IMR-90 (cell line): ENCODE results near the gene IL31RA. TPM values are rescaled to one million over a fixed set of nuclear protein-coding genes. Genes with fewer than 3 reads are reported as not detected.

Experiments
- ATAC-seq: fragments of 200-7000 bp; cut with Tn5 transposase; 2 replicates; pipeline ENCODE4 v1.9.1; 2020; ENCODE audit warnings: low read depth, mild to moderate bottlenecking, moderate library complexity
- BruUV-seq: library from RNA; stranded (reverse); fragments of 400-500 nt; replicated peaks from 2 replicates; lab custom pipeline; 2021; lab: Mats Ljungman, UMichigan
- CTCF ChIA-PET: fragments of 300-600 bp; formaldehyde crosslinking; extraction: SDS; loops from one replicate; lab custom pipeline; 2021; ENCODE audit warnings: antibody characterized with exemption; lab: Yijun Ruan, JAX
- POLR2A ChIA-PET: fragments of 300-600 bp; sonication (Branson Sonifier 250); formaldehyde crosslinking; loops from one replicate; lab custom pipeline; 2022; ENCODE audit warnings: antibody characterized with exemption; ENCODE audit not compliant: unreplicated experiment; lab: Charles Lee
- DNase-seq: peaks from one replicate; pipeline ENCODE4 v3.0.0; 2013
- H2AFZ ChIP-seq: replicated peaks from 2 replicates; pipeline ENCODE3; 2013; ENCODE audit warnings: low read length, mild to moderate bottlenecking; ENCODE audit not compliant: poor library complexity
- H2AK5ac ChIP-seq: 2 replicates; pipeline ENCODE4 v1.6.1; 2013; ENCODE audit warnings: low read depth, low read length, inconsistent platforms
- H2AK9ac ChIP-seq: replicated peaks from 2 replicates; pipeline ENCODE3; 2013; ENCODE audit warnings: mild to moderate bottlenecking, low read depth, low read length, moderate library complexity; ENCODE audit not compliant: poor library complexity
- H2BK120ac ChIP-seq: 2 replicates; pipeline ENCODE4 v1.6.1; 2013; ENCODE audit warnings: low read depth, low read length, inconsistent platforms
- H2BK15ac ChIP-seq: 3 replicates; pipeline ENCODE4 v1.6.1; 2013; ENCODE audit warnings: low read depth, low read length, inconsistent platforms
- H2BK20ac ChIP-seq: 2 replicates; pipeline ENCODE4 v1.6.1; 2013; ENCODE audit warnings: low read depth, mild to moderate bottlenecking, inconsistent platforms, low read length, moderate library complexity
- H2BK5ac ChIP-seq: 2 replicates; pipeline ENCODE4 v1.6.1; 2013; ENCODE audit warnings: mild to moderate bottlenecking, low read depth, low read length, inconsistent platforms; ENCODE audit not compliant: poor library complexity, severe bottlenecking
- H3K14ac ChIP-seq: replicated peaks from 2 replicates; pipeline ENCODE4 v1.6.1; 2013; ENCODE audit warnings: low read depth, low read length, inconsistent platforms
- H3K18ac ChIP-seq: 2 replicates; pipeline ENCODE4 v1.6.1; 2013; ENCODE audit warnings: low read depth, low read length, control low read depth
- H3K23ac ChIP-seq: 2 replicates; pipeline ENCODE4 v1.6.1; 2013; ENCODE audit warnings: low read depth, low read length, inconsistent platforms
- H3K27ac ChIP-seq: 2 replicates; pipeline ENCODE4 v1.5.1; 2013; ENCODE audit warnings: mild to moderate bottlenecking, control low read depth, low read length; ENCODE audit not compliant: insufficient read depth
- H3K27me3 ChIP-seq: 2 replicates; pipeline ENCODE4 v1.6.1; 2013; ENCODE audit warnings: low read length; ENCODE audit not compliant: control insufficient read depth, insufficient read depth
- H3K36me3 ChIP-seq: 2 replicates; pipeline ENCODE4 v1.6.1; 2013; ENCODE audit warnings: low read length, mixed read lengths; ENCODE audit not compliant: control insufficient read depth, insufficient read depth
- H3K4ac ChIP-seq: 2 replicates; pipeline ENCODE4 v1.6.1; 2013; ENCODE audit warnings: low read depth, low read length, inconsistent platforms
- H3K4me1 ChIP-seq: 2 replicates; pipeline ENCODE4 v1.6.1; 2013; ENCODE audit warnings: low read length, mixed read lengths; ENCODE audit not compliant: control insufficient read depth, insufficient read depth
- H3K4me2 ChIP-seq: 2 replicates; pipeline ENCODE4 v1.6.1; 2013; ENCODE audit warnings: low read depth, mild to moderate bottlenecking, control low read depth, low read length, moderate library complexity
- H3K4me3 ChIP-seq: 2 replicates; pipeline ENCODE4 v1.5.1; 2013; ENCODE audit warnings: low read depth, mild to moderate bottlenecking, control low read depth, low read length, moderate library complexity; ENCODE audit not compliant: insufficient read depth
- H3K56ac ChIP-seq: 2 replicates; pipeline ENCODE4 v1.6.1; 2013; ENCODE audit warnings: low read length, inconsistent platforms; ENCODE audit not compliant: insufficient read depth; ENCODE audit errors: extremely low read depth
- H3K79me1 ChIP-seq, 2 experiments: 2 replicates each; pipeline ENCODE4 v1.6.1; 2013; ENCODE audit warnings: low read length in 2 of 2, inconsistent platforms in 1 of 2, low read depth in 1 of 2
- H3K9ac ChIP-seq: 2 replicates; pipeline ENCODE4 v1.6.1; 2013; ENCODE audit warnings: low read depth, low read length, control low read depth
- H3K9me1 ChIP-seq: 2 replicates; pipeline ENCODE4 v1.6.1; 2013; ENCODE audit warnings: low read length, inconsistent platforms; ENCODE audit not compliant: insufficient read depth
- H3K9me3 ChIP-seq: 2 replicates; pipeline ENCODE4 v1.6.1; 2013; ENCODE audit warnings: low read length; ENCODE audit not compliant: control insufficient read depth, insufficient read depth
- H4K20me1 ChIP-seq: 2 replicates; pipeline ENCODE4 v1.6.1; 2013; ENCODE audit warnings: low read length, inconsistent platforms; ENCODE audit not compliant: insufficient read depth
- H4K5ac ChIP-seq: 2 replicates; pipeline ENCODE4 v1.6.1; 2013; ENCODE audit warnings: mild to moderate bottlenecking, low read depth, low read length, control low read depth
- H4K8ac ChIP-seq, 2 experiments: 2 replicates each; pipeline ENCODE4 v1.6.1; 2013; ENCODE audit warnings: low read depth in 2 of 2, low read length in 2 of 2, control low read depth in 1 of 2, inconsistent platforms in 1 of 2
- H4K91ac ChIP-seq: 2 replicates; pipeline ENCODE4 v1.6.1; 2013; ENCODE audit warnings: low read depth, low read length, inconsistent platforms; ENCODE audit not compliant: insufficient read depth
- BHLHE40 ChIP-seq: fragments of 150-350 bp; IDR thresholded peaks from 2 replicates; pipeline ENCODE4 v1.6.1; 2016; ENCODE audit warnings: mild to moderate bottlenecking, low read depth, low read length
- FOS ChIP-seq: fragments of 150-350 bp; IDR thresholded peaks from 2 replicates; pipeline ENCODE4 v1.6.1; 2016; ENCODE audit warnings: low read depth, low read length
- MXI1 ChIP-seq: IDR thresholded peaks from 2 replicates; pipeline ENCODE4 v1.6.1; 2012; ENCODE audit warnings: low read depth, mild to moderate bottlenecking, low read length, moderate library complexity, borderline replicate concordance
- POLR2A ChIP-seq: IDR thresholded peaks from 2 replicates; pipeline ENCODE4 v1.6.1; 2012; ENCODE audit warnings: mild to moderate bottlenecking, low read depth, low read length
- RAD21 ChIP-seq: IDR thresholded peaks from 2 replicates; pipeline ENCODE4 v1.6.1; 2012; ENCODE audit warnings: low read length, improper control_type of control experiment
- RCOR1 ChIP-seq: IDR thresholded peaks from 2 replicates; pipeline ENCODE4 v1.6.1; 2012; ENCODE audit warnings: mild to moderate bottlenecking, low read length, improper control_type of control experiment; ENCODE audit not compliant: insufficient replicate concordance
- SMC3 ChIP-seq: fragments of 150-350 bp; IDR thresholded peaks from 2 replicates; pipeline ENCODE4 v1.6.1; 2016; ENCODE audit warnings: low read depth, mild to moderate bottlenecking, antibody characterized with exemption, low read length, moderate library complexity
- WGBS, 2 experiments: methylation state at CpG; one replicate each; pipeline versions ENCODE4 v1.1.5 to v1.1.7; 2013; ENCODE audit warnings: missing lambda C conversion rate in 2 of 2; ENCODE audit not compliant: insufficient read length in 1 of 2; ENCODE audit errors: extremely low coverage in 2 of 2; 5-methylcytosine and 5-hydroxymethylcytosine counted together
- dilution Hi-C: fragments of 300-500 bp; cut with HindIII; formaldehyde crosslinking; loops from one replicate; pipeline ENCODE4 v1.14.3; 2018; ENCODE audit warnings: low sequenced_read_pairs; ENCODE audit not compliant: unreplicated experiment
- in situ Hi-C: fragments of 300-500 bp; cut with MboI; formaldehyde crosslinking; loops from 3 replicates; pipeline ENCODE4 v1.14.3; 2019; ENCODE audit warnings: low sequenced_read_pairs, inconsistent platforms, mixed read lengths
- intact Hi-C: fragments of 100-400 bp; cut with micrococcal nuclease; formaldehyde crosslinking; loops from 2 replicates; pipeline ENCODE4 v1.10.0; 2022
- polyA plus RNA-seq, 3 experiments: library from polyadenylated mRNA; depleted of rRNA; stranded (reverse); fragments of >200 nt; gene quantifications; 2 replicates each; pipeline ENCODE4 v1.2.3, GENCODE V29; 2012; ENCODE audit warnings: low replicate concordance in 1 of 3
- total RNA-seq: library from RNA; depleted of rRNA; stranded (reverse); fragments of >200 nt; gene quantifications from 2 replicates; pipeline ENCODE4 v1.2.3, GENCODE V29; 2012
- TF ChIP-seq, protein P1 (sequence below): fragments of 150-350 bp; IDR thresholded peaks from 2 replicates; pipeline ENCODE4 v1.6.1; 2017; ENCODE audit warnings: mild to moderate bottlenecking, antibody characterized with exemption, low read length, low read depth

The IL31RA gene
- total and polyA plus RNA-seq, 2 of the 4 experiments (the other 2 are of a cell fraction): 0.39 to 0.90 TPM

- H3K4me2 ChIP-seq: peak overlapping the region; percentile 74
- peaks cover 9% of the 10 kb centered on the region for H3K4me1 ChIP-seq
- no peak overlapping the region for H3K4me3 ChIP-seq
- peak overlapping the region; percentile 56; the same call in 1 of the 2 replicates for H4K91ac ChIP-seq
- peak overlapping the region; percentile 6 to 74; a peak in 2 of 4 replicates for H4K8ac ChIP-seq
- no peak overlapping the region for H3K9ac ChIP-seq
- H3K18ac ChIP-seq: peak overlapping the region; percentile 89
- DNase-seq (no peak), ATAC-seq (no peak)
- no peak for TF ChIP-seq RCOR1
- TF ChIP-seq SMC3: no peak
- no peak for TF ChIP-seq FOS
- no peak for TF ChIP-seq MXI1
- no peak for TF ChIP-seq RAD21
- TF ChIP-seq POLR2A: no peak
- TF ChIP-seq, protein P1, sequence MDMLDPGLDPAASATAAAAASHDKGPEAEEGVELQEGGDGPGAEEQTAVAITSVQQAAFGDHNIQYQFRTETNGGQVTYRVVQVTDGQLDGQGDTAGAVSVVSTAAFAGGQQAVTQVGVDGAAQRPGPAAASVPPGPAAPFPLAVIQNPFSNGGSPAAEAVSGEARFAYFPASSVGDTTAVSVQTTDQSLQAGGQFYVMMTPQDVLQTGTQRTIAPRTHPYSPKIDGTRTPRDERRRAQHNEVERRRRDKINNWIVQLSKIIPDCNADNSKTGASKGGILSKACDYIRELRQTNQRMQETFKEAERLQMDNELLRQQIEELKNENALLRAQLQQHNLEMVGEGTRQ: no peak
- TF ChIP-seq BHLHE40: no peak
- H3K4ac ChIP-seq: peak overlapping the region; percentile 88
- H4K20me1 ChIP-seq: no peaks in the 10 kb centered on the region
- H3K27ac ChIP-seq: peak overlapping the region; percentile 30
- peak overlapping the region; percentile 51 for H2BK15ac ChIP-seq
- peak overlapping the region; percentile 91 for H2BK120ac ChIP-seq
- H3K56ac ChIP-seq: 0 out of 2 replicates have a peak overlapping the region, but pooled peaks have one; percentile 7
- intact Hi-C loops: no loop called here
- no peaks in the 10 kb centered on the region for H3K9me3 ChIP-seq
- dilution Hi-C loops: no loop called here
- H2BK5ac ChIP-seq: peak overlapping the region; percentile 62
- ChIA-PET POLR2A (no interaction called here), CTCF (no interaction called here)
- peak overlapping the region; percentile 95 for H2BK20ac ChIP-seq
- no peaks in the 10 kb centered on the region for H3K27me3 ChIP-seq
- in situ Hi-C loops: no loop called here
- H3K23ac ChIP-seq: no peak overlapping the region
- no peak overlapping the region for H2AK9ac ChIP-seq
- no peaks in the 10 kb centered on the region; the same call in 1 of the 2 replicates for H3K9me1 ChIP-seq
- no peaks in the 10 kb centered on the region for H3K79me1 ChIP-seq
- BruUV-seq: no TSS peak
- H2AK5ac ChIP-seq: peak overlapping the region; percentile 27
- H3K36me3 ChIP-seq: no peaks in the 10 kb centered on the region
- no CpG with 5 or more reads among the region's 2 CpGs for WGBS, 2 experiments
- peak overlapping the region; percentile 62 for H4K5ac ChIP-seq
- H2AFZ ChIP-seq: no peak overlapping the region
- H3K14ac ChIP-seq: peak overlapping the region; percentile 72
Measured at GRCh38 chr5:55851675-55851979, 470 bp downstream of the IL31RA start.
